Spleen (tissue), 11 donors: ENCODE results near the gene NOS1AP. TPM values are rescaled to one million over a fixed set of nuclear protein-coding genes. Genes with fewer than 3 reads are reported as not detected.

Source experiments
- DNase-seq: peaks from one replicate; pipeline ENCODE4 v3.0.0-alpha.2; 2020
- H3K27ac ChIP-seq, 8 donors: fragments of 200-600 bp; sonication (generic) in 7 of 8; 1 replicate in 4 of 8; 2 replicates in 4 of 8; pipeline versions ENCODE4 v1.5.0 to v1.8.0; 2016 to 2021; ENCODE audit warnings: inconsistent platforms in 4 of 8, mild to moderate bottlenecking in 4 of 8, moderate library complexity in 1 of 8
- H3K27me3 ChIP-seq, 7 donors: fragments of 200-600 bp; sonication (generic) in 6 of 7; replicated peaks in 1 of 7; 1 replicate in 4 of 7; 2 replicates in 3 of 7; pipeline versions ENCODE4 v1.5.0 to v1.8.0; 2016 to 2021; ENCODE audit warnings: inconsistent platforms in 3 of 7, mild to moderate bottlenecking in 1 of 7
- H3K36me3 ChIP-seq, 6 donors: fragments of 200-600 bp; sonication (generic) in 5 of 6; 1 replicate in 4 of 6; 2 replicates in 2 of 6; pipeline versions ENCODE4 v1.5.0 to v1.8.0; 2016 to 2021; ENCODE audit warnings: inconsistent platforms in 2 of 6
- H3K4me1 ChIP-seq, 6 donors: fragments of 200-600 bp; sonication (generic) in 5 of 6; 1 replicate in 3 of 6; 2 replicates in 3 of 6; pipeline versions ENCODE4 v1.5.0 to v1.8.0; 2016 to 2021; ENCODE audit warnings: inconsistent platforms in 3 of 6
- H3K4me3 ChIP-seq, 8 donors: fragments of 200-600 bp; sonication (generic) in 7 of 8; 1 replicate in 4 of 8; 2 replicates in 4 of 8; pipeline versions ENCODE4 v1.5.0 to v1.8.0; 2016 to 2021; ENCODE audit warnings: inconsistent platforms in 4 of 8, mild to moderate bottlenecking in 4 of 8, moderate library complexity in 2 of 8
- H3K9me3 ChIP-seq, 8 donors: fragments of 200-600 bp; sonication (generic) in 7 of 8; 1 replicate in 4 of 8; 2 replicates in 4 of 8; pipeline versions ENCODE4 v1.5.0 to v1.8.0; 2016 to 2021; ENCODE audit warnings: inconsistent platforms in 4 of 8
- POLR2A ChIP-seq, 3 donors: fragments of 450-650 bp; IDR thresholded peaks; one replicate each; pipeline ENCODE4 v1.5.1; 2017; ENCODE audit warnings: antibody characterized with exemption in 3 of 3, mild to moderate bottlenecking in 1 of 3
- POLR2AphosphoS5 ChIP-seq, 3 donors: sonication (generic); formaldehyde crosslinking; IDR thresholded peaks; one replicate each; pipeline ENCODE4 v1.5.1; 2017; ENCODE audit warnings: antibody characterized with exemption in 3 of 3
- WGBS, 5 donors: extraction: QIAGEN DNeasy Blood & Tissue Kit in 3 of 5; methylation state at CpG; one replicate each; pipeline versions ENCODE4 v1.1.5 to v1.1.7; 2013 to 2018; 5-methylcytosine and 5-hydroxymethylcytosine counted together
- intact Hi-C: fragments of 100-400 bp; cut with DNase I; formaldehyde crosslinking; loops from one replicate; pipeline ENCODE4 v1.15.0; 2023; ENCODE audit warnings: low total_unique reads
- polyA plus RNA-seq, 3 donors: library from polyadenylated mRNA; stranded (reverse); fragments of 200-250 nt; gene quantifications; one replicate each; pipeline ENCODE4 v1.2.1, GENCODE V29; 2013
- total RNA-seq, 7 donors: library from RNA; depleted of rRNA in 3 of 7; stranded (reverse); fragments of >200 nt in 3 of 7; fragmentation: NEBNext Ultra II Directional in 4 of 7; extraction: Animal tissue kit (Norgen Biotek cat#: 25700) in 4 of 7; gene quantifications; one replicate each; pipeline versions ENCODE4 v1.1.0 to v1.2.1, GENCODE V29; 2016 to 2021
- TF ChIP-seq, protein P1 (sequence below), 11 experiments: fragments of 200-600 bp in 7 of 11; fragments of 450-650 bp in 4 of 11; sonication (generic) in 4 of 11; IDR thresholded peaks in 8 of 11; conservative IDR thresholded peaks in 3 of 11; 1 replicate in 7 of 11; 2 replicates in 4 of 11; pipeline versions ENCODE4 v1.4.0 to v1.8.0; 2016 to 2021; ENCODE audit warnings: antibody characterized with exemption in 11 of 11, inconsistent platforms in 4 of 11, mild to moderate bottlenecking in 1 of 11
- donor health status: healthy with polysubstance abuse.
- donor health status: DM: no; HTN: no; CAD: no; lungs with moderate emphysema.
- donor health status: DM: no; HTN: no; CAD: no.
- donor health status: Bipolar disorder and iron deficiency.
- donor health status: healthy.
- donor health status: DM: no; HTN: no; CAD: no.
- donor health status: DM: yes; HTN: yes; CAD: no.

The NOS1AP gene
- total and polyA plus RNA-seq, 10 donors: 0.16 to 1.7 (median 0.60) TPM; not detected in 2

DNA sequence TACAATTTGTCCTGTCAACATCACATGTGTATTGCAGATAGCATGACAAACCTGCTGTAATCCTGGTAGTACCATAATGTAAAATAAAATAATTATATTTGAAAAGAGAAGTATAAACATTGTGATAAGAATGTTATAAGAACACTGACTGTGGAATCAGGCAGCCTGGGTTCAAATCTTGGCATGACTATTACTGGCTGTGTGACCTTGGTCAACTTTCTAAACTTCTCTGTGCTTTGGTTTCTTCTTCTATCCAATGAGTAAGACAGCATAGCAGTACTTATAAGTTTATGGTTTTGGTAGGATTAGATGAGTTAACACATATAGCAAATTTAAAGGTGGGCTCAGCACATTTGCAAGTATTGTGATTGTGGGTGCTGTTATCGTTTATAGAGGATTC, 147.1 kb downstream of the NOS1AP start:
- no peak for DNase-seq

DNA sequence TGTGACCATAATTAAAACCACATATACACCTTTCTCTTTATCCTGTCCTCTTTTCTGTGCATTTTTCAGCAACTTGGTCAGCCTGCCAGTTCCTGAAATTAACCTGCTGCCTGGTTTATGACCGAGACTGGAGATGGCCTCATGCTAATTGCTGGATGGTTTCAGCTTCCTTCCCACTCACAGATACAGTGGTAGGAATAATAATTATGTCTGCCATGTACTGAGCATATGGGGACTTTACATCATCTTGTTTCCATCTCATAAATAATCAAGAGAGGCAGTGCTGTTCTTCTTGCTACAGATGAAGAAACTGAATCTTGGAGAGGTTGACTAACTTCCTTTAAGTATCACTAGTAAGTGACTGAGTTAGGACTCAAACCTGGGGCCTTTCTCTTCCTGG, 148.2 kb downstream of the NOS1AP start:
- no peak overlapping the region for H3K4me3 ChIP-seq
- no peak overlapping the region for H3K27ac ChIP-seq
- no peaks in the 10 kb centered on the region for H3K9me3 ChIP-seq
- no peaks in the 10 kb centered on the region for H3K36me3 ChIP-seq
- peaks cover 0 to 7% (median 0%) of the 10 kb centered on the region in 6 donors for H3K4me1 ChIP-seq
- WGBS, 5 donors: 48 to 79% (median 58%) methylated on average over 1 of the region's 1 CpG
- DNase-seq: no peak
- peaks cover 0 to 19% (median 0%) of the 10 kb centered on the region in 7 donors for H3K27me3 ChIP-seq
- intact Hi-C loops: no loop called here
- TF ChIP-seq, protein P1, sequence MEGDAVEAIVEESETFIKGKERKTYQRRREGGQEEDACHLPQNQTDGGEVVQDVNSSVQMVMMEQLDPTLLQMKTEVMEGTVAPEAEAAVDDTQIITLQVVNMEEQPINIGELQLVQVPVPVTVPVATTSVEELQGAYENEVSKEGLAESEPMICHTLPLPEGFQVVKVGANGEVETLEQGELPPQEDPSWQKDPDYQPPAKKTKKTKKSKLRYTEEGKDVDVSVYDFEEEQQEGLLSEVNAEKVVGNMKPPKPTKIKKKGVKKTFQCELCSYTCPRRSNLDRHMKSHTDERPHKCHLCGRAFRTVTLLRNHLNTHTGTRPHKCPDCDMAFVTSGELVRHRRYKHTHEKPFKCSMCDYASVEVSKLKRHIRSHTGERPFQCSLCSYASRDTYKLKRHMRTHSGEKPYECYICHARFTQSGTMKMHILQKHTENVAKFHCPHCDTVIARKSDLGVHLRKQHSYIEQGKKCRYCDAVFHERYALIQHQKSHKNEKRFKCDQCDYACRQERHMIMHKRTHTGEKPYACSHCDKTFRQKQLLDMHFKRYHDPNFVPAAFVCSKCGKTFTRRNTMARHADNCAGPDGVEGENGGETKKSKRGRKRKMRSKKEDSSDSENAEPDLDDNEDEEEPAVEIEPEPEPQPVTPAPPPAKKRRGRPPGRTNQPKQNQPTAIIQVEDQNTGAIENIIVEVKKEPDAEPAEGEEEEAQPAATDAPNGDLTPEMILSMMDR (IDR thresholded peaks at IDR 0.05 in 8 of 11, conservative IDR thresholded peaks at IDR 0.05 in 3 of 11): no peak
- no peak for TF ChIP-seq POLR2A (IDR thresholded peaks at IDR 0.05)
- TF ChIP-seq POLR2AphosphoS5 (IDR thresholded peaks at IDR 0.05): no peak

More for the DNA sequence above, 147.1 kb downstream of the NOS1AP start:
- no peak for TF ChIP-seq POLR2A (IDR thresholded peaks at IDR 0.05)
- TF ChIP-seq POLR2AphosphoS5 (IDR thresholded peaks at IDR 0.05): no peak
- TF ChIP-seq, protein P1 (IDR thresholded peaks at IDR 0.05 in 8 of 11, conservative IDR thresholded peaks at IDR 0.05 in 3 of 11): no peak
- no peaks in the 10 kb centered on the region for H3K36me3 ChIP-seq
- 93 to 100% (median 97%) methylated on average over 1 of the region's 1 CpG for WGBS, 5 donors
- H3K4me1 ChIP-seq: peaks cover 0 to 7% (median 0%) of the 10 kb centered on the region in 6 donors
- intact Hi-C loops: no loop called here
- H3K4me3 ChIP-seq: no peak overlapping the region
- no peaks in the 10 kb centered on the region for H3K9me3 ChIP-seq
- no peak overlapping the region for H3K27ac ChIP-seq
- peaks cover 0 to 27% (median 0%) of the 10 kb centered on the region in 7 donors for H3K27me3 ChIP-seq

DNA sequence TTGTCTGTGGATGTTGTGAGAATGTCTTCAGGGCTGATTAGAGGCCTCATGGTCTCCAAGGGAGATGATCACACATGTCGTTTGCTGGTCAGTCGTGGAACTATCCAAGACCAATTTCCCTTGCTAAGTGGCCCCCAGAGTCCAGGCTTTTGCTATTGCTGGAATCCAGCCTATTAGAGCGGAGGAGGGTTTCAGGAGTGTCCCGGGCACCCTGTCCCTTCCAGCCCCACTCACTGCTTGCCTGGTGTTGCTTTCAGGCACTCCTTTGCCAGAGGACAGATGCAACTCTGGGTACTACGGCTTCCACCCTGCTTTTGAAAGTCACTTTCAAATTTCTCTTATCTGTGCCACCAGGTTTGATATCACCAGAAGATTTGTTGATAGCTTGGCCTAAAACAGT, 149.1 kb downstream of the NOS1AP start:
- no peak overlapping the region for H3K4me3 ChIP-seq
- H3K36me3 ChIP-seq: no peaks in the 10 kb centered on the region
- no peaks in the 10 kb centered on the region for H3K9me3 ChIP-seq
- TF ChIP-seq POLR2AphosphoS5 (IDR thresholded peaks at IDR 0.05): no peak
- no peak for TF ChIP-seq POLR2A (IDR thresholded peaks at IDR 0.05)
- TF ChIP-seq, protein P1 (IDR thresholded peaks at IDR 0.05 in 8 of 11, conservative IDR thresholded peaks at IDR 0.05 in 3 of 11): no peak
- H3K27ac ChIP-seq: no peak overlapping the region
- H3K4me1 ChIP-seq: peaks cover 0 to 7% (median 0%) of the 10 kb centered on the region in 6 donors
- H3K27me3 ChIP-seq: peaks cover 0 to 17% (median 0%) of the 10 kb centered on the region in 7 donors
- DNase-seq: no peak
- 66 to 88% (median 83%) methylated on average over 4 to 5 of the region's 5 CpGs for WGBS, 5 donors
- intact Hi-C loops: no loop called here

DNA sequence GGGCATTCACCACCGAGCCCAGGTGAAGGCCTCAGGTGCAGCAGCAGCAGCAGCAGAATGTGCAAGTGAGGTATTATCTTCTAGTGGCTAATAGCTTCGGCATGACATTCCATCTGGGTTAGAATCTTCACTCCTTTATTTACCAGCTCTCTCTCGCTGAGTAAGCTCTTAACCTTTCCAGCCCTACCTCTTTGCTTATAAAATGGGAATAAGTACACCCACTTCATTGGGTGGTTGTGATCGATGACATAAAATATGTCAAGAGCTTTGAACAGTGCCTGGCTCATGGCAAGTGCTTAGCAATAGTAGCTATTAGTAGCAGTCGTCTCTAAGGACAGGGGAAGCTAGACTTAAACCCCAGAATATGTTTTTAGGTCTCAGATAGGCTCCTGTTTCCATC, 149.5 kb downstream of the NOS1AP start:
- Histone ChIP-seq H3K9me3 (no peaks in the 10 kb centered on the region), H3K36me3 (no peaks in the 10 kb centered on the region), H3K4me3 (no peak overlapping the region), H3K27ac (no peak overlapping the region), H3K27me3 (peaks cover 0 to 17% (median 0%) of the 10 kb centered on the region in 7 donors), H3K4me1 (peaks cover 0 to 7% (median 0%) of the 10 kb centered on the region in 6 donors)
- intact Hi-C loops: no loop called here
- 76 to 86% (median 82%) methylated on average over 5 of the region's 5 CpGs for WGBS, 5 donors
- DNase-seq: no peak
- TF ChIP-seq POLR2AphosphoS5 (IDR thresholded peaks at IDR 0.05) (no peak), POLR2A (IDR thresholded peaks at IDR 0.05) (no peak)
- TF ChIP-seq, protein P1 (IDR thresholded peaks at IDR 0.05 in 8 of 11, conservative IDR thresholded peaks at IDR 0.05 in 3 of 11): no peak
